ENCODE results near the gene MT2A. TPM values are rescaled to one million over a fixed set of nuclear protein-coding genes. Genes with fewer than 3 reads are reported as not detected.

Gene MT2A
- total and polyA plus RNA-seq, 2 experiments from 2014 or later = 2.1 TPM; not detected in 1

DNA sequence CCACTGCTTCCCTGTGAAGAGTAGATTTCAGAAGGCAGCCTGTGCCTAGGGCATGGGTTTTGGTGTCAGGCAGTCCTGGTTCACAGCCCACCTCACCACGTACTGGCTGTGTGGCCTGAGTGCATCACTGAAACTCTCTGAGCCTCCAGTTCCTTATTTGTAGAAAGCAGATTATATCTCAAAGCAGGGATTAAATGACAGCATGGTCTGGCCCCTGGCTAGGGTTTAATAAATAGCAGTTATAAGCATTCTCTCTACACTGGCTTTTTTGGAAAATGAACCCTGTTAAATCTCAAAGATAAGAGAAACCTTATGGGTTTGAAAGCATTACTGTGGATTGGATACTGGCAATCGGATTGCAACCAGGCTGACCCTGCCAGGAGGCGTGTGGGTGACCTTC is 21.1 kb downstream of the MT2A start:
- H3K27ac ChIP-seq = no peak overlapping the region
- TF ChIP-seq, protein P1, sequence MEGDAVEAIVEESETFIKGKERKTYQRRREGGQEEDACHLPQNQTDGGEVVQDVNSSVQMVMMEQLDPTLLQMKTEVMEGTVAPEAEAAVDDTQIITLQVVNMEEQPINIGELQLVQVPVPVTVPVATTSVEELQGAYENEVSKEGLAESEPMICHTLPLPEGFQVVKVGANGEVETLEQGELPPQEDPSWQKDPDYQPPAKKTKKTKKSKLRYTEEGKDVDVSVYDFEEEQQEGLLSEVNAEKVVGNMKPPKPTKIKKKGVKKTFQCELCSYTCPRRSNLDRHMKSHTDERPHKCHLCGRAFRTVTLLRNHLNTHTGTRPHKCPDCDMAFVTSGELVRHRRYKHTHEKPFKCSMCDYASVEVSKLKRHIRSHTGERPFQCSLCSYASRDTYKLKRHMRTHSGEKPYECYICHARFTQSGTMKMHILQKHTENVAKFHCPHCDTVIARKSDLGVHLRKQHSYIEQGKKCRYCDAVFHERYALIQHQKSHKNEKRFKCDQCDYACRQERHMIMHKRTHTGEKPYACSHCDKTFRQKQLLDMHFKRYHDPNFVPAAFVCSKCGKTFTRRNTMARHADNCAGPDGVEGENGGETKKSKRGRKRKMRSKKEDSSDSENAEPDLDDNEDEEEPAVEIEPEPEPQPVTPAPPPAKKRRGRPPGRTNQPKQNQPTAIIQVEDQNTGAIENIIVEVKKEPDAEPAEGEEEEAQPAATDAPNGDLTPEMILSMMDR (IDR thresholded peaks at IDR 0.05; ENCODE audit: low read depth, low read length) = no peak
- no peaks in the 10 kb centered on the region for H3K9me3 ChIP-seq (ENCODE audit: low read depth)
- no peak overlapping the region for H3K4me3 ChIP-seq
- H3K27me3 ChIP-seq = peaks cover 100% of the 10 kb centered on the region
- no peak for DNase-seq (ENCODE audit: low read depth in 1 of 2, low spot score in 1 of 2)
- peaks cover 5% of the 10 kb centered on the region for H3K4me1 ChIP-seq (ENCODE audit: low read depth)
- H3K36me3 ChIP-seq = no peaks in the 10 kb centered on the region

DNA sequence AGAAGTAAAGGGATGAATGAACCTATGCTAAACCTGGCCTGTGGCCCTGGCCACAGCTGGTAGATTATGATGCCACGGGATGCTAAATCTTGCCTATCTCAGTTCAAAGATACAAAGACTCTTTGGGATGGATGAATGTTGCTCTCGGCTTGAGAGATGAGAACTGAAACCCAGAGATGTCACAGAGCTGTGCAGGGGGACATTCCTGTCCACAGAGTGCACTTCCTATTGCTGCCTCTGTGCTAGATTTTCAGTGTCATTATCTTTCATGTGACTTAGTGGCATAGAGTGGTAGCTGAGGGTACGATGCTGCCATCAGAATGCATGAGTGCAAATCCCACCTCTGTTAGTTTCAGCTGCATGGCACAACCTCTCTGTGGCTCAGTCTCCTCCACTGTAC is 21.8 kb downstream of the MT2A start:
- no peaks in the 10 kb centered on the region for H3K9me3 ChIP-seq (ENCODE audit: low read depth)
- H3K27me3 ChIP-seq = peaks cover 100% of the 10 kb centered on the region
- TF ChIP-seq, protein P1 (IDR thresholded peaks at IDR 0.05; ENCODE audit: low read depth, low read length) = no peak
- no peak overlapping the region for H3K27ac ChIP-seq
- H3K4me1 ChIP-seq (ENCODE audit: low read depth) = peaks cover 5% of the 10 kb centered on the region
- no peak for DNase-seq (ENCODE audit: low read depth in 1 of 2, low spot score in 1 of 2)
- no peaks in the 10 kb centered on the region for H3K36me3 ChIP-seq
- H3K4me3 ChIP-seq = no peak overlapping the region

DNA sequence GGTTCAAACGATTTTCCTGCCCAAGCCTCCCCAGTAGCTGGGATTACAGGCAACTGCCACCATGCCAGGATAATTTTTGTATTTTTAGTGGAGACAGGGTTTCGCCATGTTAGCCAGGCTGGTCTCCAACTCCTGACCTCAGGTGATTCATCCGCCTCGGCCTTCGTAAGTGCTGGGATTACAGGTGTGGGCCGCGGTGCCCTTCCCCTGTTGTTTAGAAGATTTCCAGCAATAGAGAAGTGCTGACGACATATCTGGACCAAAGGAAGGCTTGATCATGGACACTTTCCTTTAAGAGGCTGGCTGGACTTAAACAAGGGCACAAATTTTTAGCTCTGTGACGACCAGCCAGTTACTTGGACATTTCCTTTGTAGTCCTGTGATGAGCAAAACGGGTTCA is 22.8 kb downstream of the MT2A start:
- TF ChIP-seq, protein P1 (IDR thresholded peaks at IDR 0.05; ENCODE audit: low read depth, low read length) = no peak
- H3K4me1 ChIP-seq (ENCODE audit: low read depth) = no peaks in the 10 kb centered on the region
- no peak overlapping the region for H3K4me3 ChIP-seq
- H3K36me3 ChIP-seq = no peaks in the 10 kb centered on the region
- peaks cover 100% of the 10 kb centered on the region for H3K27me3 ChIP-seq
- no peaks in the 10 kb centered on the region for H3K9me3 ChIP-seq (ENCODE audit: low read depth)
- no peak for DNase-seq (ENCODE audit: low read depth in 1 of 2, low spot score in 1 of 2)
- no peak overlapping the region for H3K27ac ChIP-seq

DNA sequence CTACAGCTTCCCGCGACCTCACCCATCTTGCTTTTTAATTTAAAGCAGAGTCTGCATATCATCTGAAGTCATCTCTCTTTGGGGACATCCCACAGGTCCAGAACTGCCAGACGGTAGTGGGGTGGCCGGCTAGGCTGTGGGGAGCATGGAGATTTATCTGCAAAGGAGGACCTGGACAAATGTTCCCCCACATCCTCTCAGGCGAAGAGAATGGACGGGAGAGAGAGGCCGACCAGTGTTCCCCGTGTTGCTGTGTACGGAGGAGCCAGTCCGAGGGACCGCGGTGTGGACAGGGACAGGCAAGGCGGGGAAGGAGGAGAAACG is 23.4 kb downstream of the MT2A start:
- TF ChIP-seq, protein P1 (IDR thresholded peaks at IDR 0.05; ENCODE audit: low read depth, low read length) = no peak
- H3K4me1 ChIP-seq (ENCODE audit: low read depth) = no peaks in the 10 kb centered on the region
- H3K9me3 ChIP-seq (ENCODE audit: low read depth) = no peaks in the 10 kb centered on the region
- peaks cover 100% of the 10 kb centered on the region for H3K27me3 ChIP-seq
- no peak overlapping the region for H3K27ac ChIP-seq
- DNase-seq (ENCODE audit: low read depth in 1 of 2, low spot score in 1 of 2) = peak in 1 of 2 donors; percentile 31
- H3K4me3 ChIP-seq = peak overlapping the region; percentile 20
- H3K36me3 ChIP-seq = no peaks in the 10 kb centered on the region

DNA sequence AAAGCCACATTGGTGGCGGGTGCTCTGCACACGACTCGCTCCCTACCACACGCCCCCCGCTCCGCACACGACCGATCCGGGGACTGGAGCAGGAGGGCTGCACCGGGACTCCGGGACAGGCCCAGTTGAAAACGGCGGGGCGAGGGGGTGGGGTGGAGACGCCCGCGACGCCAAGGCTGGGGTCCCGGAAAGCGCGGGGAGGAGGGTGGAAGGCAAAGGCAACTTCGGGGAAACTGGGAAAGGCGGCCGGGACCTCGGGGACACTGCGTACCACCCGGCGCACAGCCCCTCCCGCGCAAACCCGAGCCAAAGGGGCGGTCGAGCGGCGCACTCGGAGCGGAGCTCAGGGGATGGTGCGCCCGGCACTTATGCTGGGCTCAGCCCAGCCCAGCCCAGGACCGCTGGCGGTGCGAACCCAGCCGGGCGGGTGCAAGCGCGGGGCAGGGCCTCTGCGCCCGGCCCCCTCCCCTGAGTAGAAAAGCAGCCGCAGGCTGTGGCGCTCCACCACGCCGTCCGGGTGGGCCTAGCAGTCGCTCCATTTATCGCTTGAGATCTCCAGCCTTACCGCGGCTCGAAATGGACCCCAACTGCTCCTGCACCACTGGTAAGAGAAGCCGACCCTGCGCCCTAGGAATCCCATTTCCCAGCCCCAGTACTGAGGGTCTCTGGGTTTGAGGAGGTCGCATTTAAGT is 23.9 kb downstream of the MT2A start, which contains the start of gene MT1M:
MT1M (plus strand) TSS at position 504 of the 692 bp plus-strand sequence; CDS start at position 577, 73 bp downstream.
- Histone ChIP-seq H3K36me3 (no peaks in the 10 kb centered on the region), H3K27me3 (peaks cover 100% of the 10 kb centered on the region), H3K4me1 (ENCODE audit: low read depth) (no peaks in the 10 kb centered on the region), H3K9me3 (ENCODE audit: low read depth) (no peaks in the 10 kb centered on the region), H3K27ac (no peak within 1 kb of the TSS), H3K4me3 (peak within 1 kb of the TSS; percentile 20)
- TF ChIP-seq, protein P1 (IDR thresholded peaks at IDR 0.05; ENCODE audit: low read depth, low read length) = no peak
- peak; percentile 21 to 28 for DNase-seq (ENCODE audit: low read depth in 1 of 2, low spot score in 1 of 2)
